H9 (cell line): ENCODE measurements around the gene MAP2K7. TPM values are rescaled to one million over a fixed set of nuclear protein-coding genes. Genes with fewer than 3 reads are reported as not detected.
"Not testable (repeated sequence)": the region's sequence is repeated elsewhere in the genome, so short reads cannot be mapped to it uniquely, and the experiment has no call there.

Experiments used
- DNase-seq: peaks from one replicate; pipeline ENCODE4 v3.0.0-alpha.2; 2017
- H2AFZ ChIP-seq: one replicate; pipeline ENCODE4 v1.6.1; 2013; ENCODE audit warnings: mild to moderate bottlenecking, low read length, control low read depth, moderate library complexity
- H2AK5ac ChIP-seq: 2 replicates; pipeline ENCODE4 v1.6.1; 2013; ENCODE audit warnings: low read length, control low read depth, mixed read lengths; ENCODE audit not compliant: insufficient read length
- H2BK120ac ChIP-seq: one replicate; pipeline ENCODE4 v1.6.1; 2013; ENCODE audit warnings: low read depth, mild to moderate bottlenecking, low read length, control low read depth, inconsistent platforms; ENCODE audit not compliant: poor library complexity, severe bottlenecking
- H2BK12ac ChIP-seq: 2 replicates; pipeline ENCODE4 v1.6.1; 2013; ENCODE audit warnings: low read length, control low read depth, mixed read lengths, low read depth; ENCODE audit not compliant: insufficient read length
- H2BK15ac ChIP-seq: 2 replicates; pipeline ENCODE4 v1.6.1; 2013; ENCODE audit warnings: low read depth, low read length, control low read depth
- H2BK20ac ChIP-seq: one replicate; pipeline ENCODE4 v1.6.1; 2013; ENCODE audit warnings: low read depth, mild to moderate bottlenecking, low read length, control low read depth, inconsistent platforms; ENCODE audit not compliant: poor library complexity, severe bottlenecking
- H2BK5ac ChIP-seq: 2 replicates; pipeline ENCODE4 v1.6.1; 2013; ENCODE audit warnings: low read length, control low read depth, mixed read lengths; ENCODE audit not compliant: insufficient read length
- H3K14ac ChIP-seq: 2 replicates; pipeline ENCODE4 v1.6.1; 2013; ENCODE audit warnings: low read length, control low read depth; ENCODE audit not compliant: insufficient read depth
- H3K18ac ChIP-seq: 2 replicates; pipeline ENCODE4 v1.6.1; 2013; ENCODE audit warnings: low read depth, mild to moderate bottlenecking, mixed read lengths, low read length, control low read depth; ENCODE audit not compliant: insufficient read length
- H3K23ac ChIP-seq: 2 replicates; pipeline ENCODE4 v1.6.1; 2013; ENCODE audit warnings: low read length, control low read depth, mixed read lengths, low read depth; ENCODE audit not compliant: insufficient read length
- H3K23me2 ChIP-seq: 2 replicates; pipeline ENCODE4 v1.6.1; 2013; ENCODE audit warnings: low read depth, mild to moderate bottlenecking, mixed read lengths, low read length, control low read depth; ENCODE audit not compliant: insufficient read length, poor library complexity, severe bottlenecking
- H3K27ac ChIP-seq: 2 replicates; pipeline ENCODE4 v1.5.1; 2013; ENCODE audit warnings: low read length, control low read depth, mixed read lengths, low read depth; ENCODE audit not compliant: insufficient read length
- H3K27me3 ChIP-seq: 2 replicates; pipeline ENCODE4 v1.6.1; 2013; ENCODE audit warnings: low read length, control low read depth, inconsistent platforms; ENCODE audit not compliant: insufficient read depth
- H3K4ac ChIP-seq: 2 replicates; pipeline ENCODE4 v1.6.1; 2013; ENCODE audit warnings: low read depth, mild to moderate bottlenecking, control low read depth, inconsistent platforms, low read length, moderate library complexity
- H3K4me1 ChIP-seq: 2 replicates; pipeline ENCODE4 v1.6.1; 2013; ENCODE audit warnings: low read length, control low read depth, inconsistent platforms; ENCODE audit not compliant: insufficient read depth
- H3K4me2 ChIP-seq: 2 replicates; pipeline ENCODE4 v1.6.1; 2013; ENCODE audit warnings: low read length, control low read depth, mixed read lengths; ENCODE audit not compliant: insufficient read length, insufficient read depth
- H3K56ac ChIP-seq: 2 replicates; pipeline ENCODE4 v1.6.1; 2013; ENCODE audit warnings: low read depth, mild to moderate bottlenecking, mixed read lengths, low read length, control low read depth; ENCODE audit not compliant: insufficient read length
- H3K79me1 ChIP-seq: 2 replicates; pipeline ENCODE4 v1.6.1; 2013; ENCODE audit warnings: low read depth, mild to moderate bottlenecking, moderate library complexity, low read length, control low read depth, inconsistent platforms; ENCODE audit not compliant: insufficient read depth, poor library complexity, severe bottlenecking
- H3K79me2 ChIP-seq: 2 replicates; pipeline ENCODE4 v1.6.1; 2013; ENCODE audit warnings: low read length, control low read depth, inconsistent platforms; ENCODE audit not compliant: insufficient read depth
- H3K9ac ChIP-seq: 2 replicates; pipeline ENCODE4 v1.6.1; 2013; ENCODE audit warnings: low read length, control low read depth, mixed read lengths; ENCODE audit not compliant: insufficient read length; ENCODE audit errors: extremely low read depth
- H3K9me3 ChIP-seq: one replicate; pipeline ENCODE4 v1.6.1; 2013; ENCODE audit warnings: low read depth, low read length, inconsistent platforms; ENCODE audit not compliant: control insufficient read depth
- H3T11ph ChIP-seq: one replicate; pipeline ENCODE4 v1.6.1; 2013; ENCODE audit warnings: mild to moderate bottlenecking, low read length, control low read depth, inconsistent platforms
- H4K20me1 ChIP-seq: one replicate; pipeline ENCODE4 v1.6.1; 2013; ENCODE audit not compliant: control insufficient read depth, insufficient read length, insufficient read depth
- H4K5ac ChIP-seq: 2 replicates; pipeline ENCODE4 v1.6.1; 2013; ENCODE audit warnings: low read depth, mild to moderate bottlenecking, mixed read lengths, low read length, control low read depth; ENCODE audit not compliant: insufficient read length
- H4K8ac ChIP-seq: replicated peaks from 2 replicates; pipeline ENCODE4 v1.6.1; 2013; ENCODE audit warnings: low read length, control low read depth, mixed read lengths, low read depth; ENCODE audit not compliant: insufficient read length
- H4K91ac ChIP-seq: 2 replicates; pipeline ENCODE4 v1.6.1; 2013; ENCODE audit warnings: low read depth, mild to moderate bottlenecking, moderate library complexity, mixed read lengths, low read length, control low read depth; ENCODE audit not compliant: insufficient read length
- H3K27ac Mint-ChIP-seq, 3 experiments: 2 replicates in 2 of 3; 3 replicates in 1 of 3; pipeline ENCODE4 v1.8.0; 2020 to 2021; ENCODE audit warnings: mixed read lengths in 3 of 3, mild to moderate bottlenecking in 1 of 3, moderate library complexity in 1 of 3
- H3K27me3 Mint-ChIP-seq: 2 replicates; pipeline ENCODE4 v1.8.0; 2021; ENCODE audit warnings: low read depth, mild to moderate bottlenecking, moderate library complexity, mixed read lengths
- H3K36me3 Mint-ChIP-seq, 3 experiments: 2 replicates in 2 of 3; 3 replicates in 1 of 3; pipeline ENCODE4 v1.8.0; 2020 to 2021; ENCODE audit warnings: low read depth in 3 of 3, mixed read lengths in 3 of 3; ENCODE audit not compliant: insufficient read depth in 1 of 3
- H3K4me1 Mint-ChIP-seq, 2 experiments: 2 replicates each; pipeline ENCODE4 v1.8.0; 2020; ENCODE audit warnings: mixed read lengths in 2 of 2
- H3K4me3 Mint-ChIP-seq, 2 experiments: 2 replicates in 1 of 2; 3 replicates in 1 of 2; pipeline ENCODE4 v1.8.0; 2020 to 2021; ENCODE audit warnings: mild to moderate bottlenecking in 2 of 2, mixed read lengths in 2 of 2, moderate library complexity in 1 of 2
- H3K9me3 Mint-ChIP-seq, 2 experiments: 2 replicates in 1 of 2; 3 replicates in 1 of 2; pipeline ENCODE4 v1.8.0; 2020; ENCODE audit warnings: mild to moderate bottlenecking in 2 of 2, mixed read lengths in 2 of 2, moderate library complexity in 1 of 2
- WGBS: extraction: QIAGEN DNeasy Blood & Tissue Kit; methylation state at CpG from one replicate; pipeline ENCODE4 v1.1.7; 2013; ENCODE audit warnings: missing lambda C conversion rate, low lambda C conversion rate, mixed read lengths; ENCODE audit not compliant: insufficient read length; ENCODE audit errors: extremely low coverage; 5-methylcytosine and 5-hydroxymethylcytosine counted together
- total RNA-seq: library from RNA; stranded (reverse); gene quantifications from 2 replicates; pipeline ENCODE4 v1.2.1, GENCODE V29; 2021
- TF ChIP-seq, protein P1 (sequence below): fragments of 200-600 bp; sonication (generic); conservative IDR thresholded peaks from 3 replicates; pipeline ENCODE4 v1.8.0; 2021; ENCODE audit warnings: antibody characterized with exemption, mild to moderate bottlenecking

Gene MAP2K7
- total RNA-seq, 1 experiment from 2014 or later, result 48.1 TPM

- Mint-ChIP-seq H3K27me3 (peaks cover 55% of the 10 kb centered on the region), H3K4me3 (peak overlapping the region; percentile 56 to 77), H3K4me1 (peaks cover 20 to 27% of the 10 kb centered on the region in 2 experiments), H3K36me3 (peaks cover 7 to 10% (median 9%) of the 10 kb centered on the region in 3 experiments; a peak in 5 of 7 replicates)
- not testable (repeated sequence) for H2BK5ac ChIP-seq, H3K4me1 ChIP-seq, H3K14ac ChIP-seq, H4K5ac ChIP-seq, H3K18ac ChIP-seq, H3K56ac ChIP-seq, H2BK12ac ChIP-seq, H4K91ac ChIP-seq, H3K79me1 ChIP-seq, H3K4ac ChIP-seq, H2BK15ac ChIP-seq, H3K9me3 Mint-ChIP-seq, H2AFZ ChIP-seq, H3K23ac ChIP-seq, H3T11ph ChIP-seq, H4K20me1 ChIP-seq, H4K8ac ChIP-seq, H3K9ac ChIP-seq, H3K9me3 ChIP-seq, H3K27ac ChIP-seq, H3K27ac Mint-ChIP-seq, H2AK5ac ChIP-seq, H2BK120ac ChIP-seq, H3K79me2 ChIP-seq, H2BK20ac ChIP-seq, DNase-seq
- WGBS, result no CpG with 5 or more reads among the region's 29 CpGs
- Histone ChIP-seq H3K4me2 (peak overlapping the region; percentile 74), H3K23me2 (peaks cover 17% of the 10 kb centered on the region), H3K27me3 (peaks cover 16% of the 10 kb centered on the region; the same call in 1 of the 2 replicates)
- TF ChIP-seq, protein P1, sequence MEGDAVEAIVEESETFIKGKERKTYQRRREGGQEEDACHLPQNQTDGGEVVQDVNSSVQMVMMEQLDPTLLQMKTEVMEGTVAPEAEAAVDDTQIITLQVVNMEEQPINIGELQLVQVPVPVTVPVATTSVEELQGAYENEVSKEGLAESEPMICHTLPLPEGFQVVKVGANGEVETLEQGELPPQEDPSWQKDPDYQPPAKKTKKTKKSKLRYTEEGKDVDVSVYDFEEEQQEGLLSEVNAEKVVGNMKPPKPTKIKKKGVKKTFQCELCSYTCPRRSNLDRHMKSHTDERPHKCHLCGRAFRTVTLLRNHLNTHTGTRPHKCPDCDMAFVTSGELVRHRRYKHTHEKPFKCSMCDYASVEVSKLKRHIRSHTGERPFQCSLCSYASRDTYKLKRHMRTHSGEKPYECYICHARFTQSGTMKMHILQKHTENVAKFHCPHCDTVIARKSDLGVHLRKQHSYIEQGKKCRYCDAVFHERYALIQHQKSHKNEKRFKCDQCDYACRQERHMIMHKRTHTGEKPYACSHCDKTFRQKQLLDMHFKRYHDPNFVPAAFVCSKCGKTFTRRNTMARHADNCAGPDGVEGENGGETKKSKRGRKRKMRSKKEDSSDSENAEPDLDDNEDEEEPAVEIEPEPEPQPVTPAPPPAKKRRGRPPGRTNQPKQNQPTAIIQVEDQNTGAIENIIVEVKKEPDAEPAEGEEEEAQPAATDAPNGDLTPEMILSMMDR, result peak; percentile 12; the same call in 1 of the 3 replicates
Measured at GRCh38 chr19:7918062-7918614, 14.5 kb downstream of the MAP2K7 start.
